Measurements from ENCODE around the gene AIG1.

Gene AIG1

GRCh38 chr6:143093290-143093689 is 32.6 kb downstream of the AIG1 start:
- DNase-seq (ENCODE audit: low read depth): no peak
- no peak overlapping the region for H3K4me3 ChIP-seq (ENCODE audit: low read depth, low read length)
- TF ChIP-seq, protein P1, sequence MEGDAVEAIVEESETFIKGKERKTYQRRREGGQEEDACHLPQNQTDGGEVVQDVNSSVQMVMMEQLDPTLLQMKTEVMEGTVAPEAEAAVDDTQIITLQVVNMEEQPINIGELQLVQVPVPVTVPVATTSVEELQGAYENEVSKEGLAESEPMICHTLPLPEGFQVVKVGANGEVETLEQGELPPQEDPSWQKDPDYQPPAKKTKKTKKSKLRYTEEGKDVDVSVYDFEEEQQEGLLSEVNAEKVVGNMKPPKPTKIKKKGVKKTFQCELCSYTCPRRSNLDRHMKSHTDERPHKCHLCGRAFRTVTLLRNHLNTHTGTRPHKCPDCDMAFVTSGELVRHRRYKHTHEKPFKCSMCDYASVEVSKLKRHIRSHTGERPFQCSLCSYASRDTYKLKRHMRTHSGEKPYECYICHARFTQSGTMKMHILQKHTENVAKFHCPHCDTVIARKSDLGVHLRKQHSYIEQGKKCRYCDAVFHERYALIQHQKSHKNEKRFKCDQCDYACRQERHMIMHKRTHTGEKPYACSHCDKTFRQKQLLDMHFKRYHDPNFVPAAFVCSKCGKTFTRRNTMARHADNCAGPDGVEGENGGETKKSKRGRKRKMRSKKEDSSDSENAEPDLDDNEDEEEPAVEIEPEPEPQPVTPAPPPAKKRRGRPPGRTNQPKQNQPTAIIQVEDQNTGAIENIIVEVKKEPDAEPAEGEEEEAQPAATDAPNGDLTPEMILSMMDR (conservative IDR thresholded peaks at IDR 0.05; ENCODE audit: low read depth, low read length): no peak

DNA sequence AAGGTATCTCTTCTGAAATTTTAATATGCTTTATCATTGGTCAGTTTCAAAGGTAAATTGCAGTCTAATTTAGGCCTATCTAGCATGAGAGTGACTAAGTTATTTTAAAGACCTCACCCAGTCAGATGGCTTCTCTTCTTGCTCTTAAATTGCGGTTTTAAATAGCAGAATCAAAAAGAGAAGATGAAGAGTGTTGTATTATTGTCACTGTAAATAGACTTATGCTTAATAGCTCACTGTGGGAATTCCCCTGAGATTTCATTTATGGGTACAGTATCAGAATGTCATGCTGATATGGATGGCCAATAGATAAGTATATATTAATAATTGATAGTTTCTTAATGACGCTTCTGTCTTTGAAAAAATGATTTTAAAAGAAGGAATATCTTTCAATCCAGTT is 35.7 kb downstream of the AIG1 start:
- no peak overlapping the region for H3K4me3 ChIP-seq (ENCODE audit: low read depth, low read length)
- DNase-seq (ENCODE audit: low read depth): no peak
- TF ChIP-seq, protein P1 (conservative IDR thresholded peaks at IDR 0.05; ENCODE audit: low read depth, low read length): no peak

GRCh38 chr6:143097224-143097795 is 36.6 kb downstream of the AIG1 start:
- DNase-seq (ENCODE audit: low read depth): peak; percentile 43
- H3K4me3 ChIP-seq (ENCODE audit: low read depth, low read length): no peak overlapping the region

DNA sequence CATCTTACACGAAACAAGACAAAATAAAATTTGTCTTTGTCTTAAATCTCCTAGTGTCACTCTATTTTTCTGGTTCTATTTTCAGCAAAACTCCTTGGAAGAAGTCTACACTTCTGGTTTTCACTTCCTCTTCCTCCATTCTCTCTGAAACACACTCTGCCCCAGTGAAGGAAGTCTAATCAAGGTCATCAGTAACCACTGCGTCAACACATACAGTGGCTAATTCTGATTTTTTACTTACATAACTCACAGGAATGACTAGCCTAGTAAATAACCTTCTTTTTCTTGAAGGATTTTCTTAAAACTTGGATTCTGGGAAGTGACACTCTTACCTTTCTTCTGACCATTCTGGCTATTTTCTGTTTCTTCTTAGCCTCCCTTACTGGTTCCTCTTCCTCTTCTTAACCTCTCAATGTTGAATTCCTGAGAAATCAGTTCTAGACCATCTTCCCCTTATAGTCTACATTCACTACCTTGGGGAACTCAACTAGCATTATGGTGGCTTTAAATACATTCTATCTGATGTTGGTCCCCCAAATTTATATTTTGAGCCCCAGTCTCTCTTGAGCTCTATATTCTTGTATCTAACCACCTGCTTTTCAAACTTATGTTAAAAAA is 37.5 kb downstream of the AIG1 start:
- TF ChIP-seq, protein P1 (conservative IDR thresholded peaks at IDR 0.05; ENCODE audit: low read depth, low read length): no peak
- DNase-seq (ENCODE audit: low read depth): no peak
- no peak overlapping the region for H3K4me3 ChIP-seq (ENCODE audit: low read depth, low read length)

More at GRCh38 chr6:143097224-143097795, 36.6 kb downstream of the AIG1 start:
- TF ChIP-seq, protein P1 (conservative IDR thresholded peaks at IDR 0.05; ENCODE audit: low read depth, low read length): no peak

- TF ChIP-seq, protein P1 (conservative IDR thresholded peaks at IDR 0.05; ENCODE audit: low read depth, low read length): no peak
- DNase-seq (ENCODE audit: low read depth): no peak
- no peak overlapping the region for H3K4me3 ChIP-seq (ENCODE audit: low read depth, low read length)
These were observed 39.0 kb downstream of the AIG1 start for GRCh38 chr6:143099647-143100046.

DNA sequence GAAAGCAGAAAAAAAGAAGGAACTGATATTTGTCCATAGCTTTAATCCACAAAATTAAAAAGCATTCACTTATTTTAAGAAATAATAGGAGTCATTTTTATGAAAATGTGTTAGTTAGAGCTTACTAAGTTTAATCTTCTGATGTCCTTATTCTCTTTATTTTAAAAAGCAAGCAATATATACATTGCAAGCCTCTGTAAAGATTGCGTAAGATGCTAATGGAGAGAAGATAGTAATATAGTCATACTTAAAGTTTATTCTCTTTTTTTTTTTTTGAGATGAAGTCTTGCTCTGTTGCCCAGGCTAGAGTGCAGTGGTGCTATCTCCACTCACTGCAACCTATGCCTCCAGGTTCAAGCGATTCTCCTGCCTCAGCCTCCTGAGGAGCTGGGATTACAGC is 39.7 kb downstream of the AIG1 start:
- H3K4me3 ChIP-seq (ENCODE audit: low read depth, low read length): no peak overlapping the region
- TF ChIP-seq, protein P1 (conservative IDR thresholded peaks at IDR 0.05; ENCODE audit: low read depth, low read length): no peak
- DNase-seq (ENCODE audit: low read depth): no peak

GRCh38 chr6:143103916-143104315 is 43.2 kb downstream of the AIG1 start:
- H3K4me3 ChIP-seq (ENCODE audit: low read depth, low read length): no peak overlapping the region
- DNase-seq (ENCODE audit: low read depth): no peak
- TF ChIP-seq, protein P1 (conservative IDR thresholded peaks at IDR 0.05; ENCODE audit: low read depth, low read length): no peak

Measured in choroid plexus epithelial cell (primary cell).